Stimulated activated CD4-positive, alpha-beta T cell treated with anti-CD3 and anti-CD28 coated beads, Interleukin-15, amount 100 ng/mL, for 1 hour (primary cell): ENCODE data around the gene ERC2.

Source experiments
- DNase-seq, 2 donors: peaks; one replicate each; pipeline ENCODE4 v3.0.0-alpha.2; 2020; ENCODE audit warnings: low read depth in 1 of 2, low spot score in 1 of 2

Gene ERC2

DNA sequence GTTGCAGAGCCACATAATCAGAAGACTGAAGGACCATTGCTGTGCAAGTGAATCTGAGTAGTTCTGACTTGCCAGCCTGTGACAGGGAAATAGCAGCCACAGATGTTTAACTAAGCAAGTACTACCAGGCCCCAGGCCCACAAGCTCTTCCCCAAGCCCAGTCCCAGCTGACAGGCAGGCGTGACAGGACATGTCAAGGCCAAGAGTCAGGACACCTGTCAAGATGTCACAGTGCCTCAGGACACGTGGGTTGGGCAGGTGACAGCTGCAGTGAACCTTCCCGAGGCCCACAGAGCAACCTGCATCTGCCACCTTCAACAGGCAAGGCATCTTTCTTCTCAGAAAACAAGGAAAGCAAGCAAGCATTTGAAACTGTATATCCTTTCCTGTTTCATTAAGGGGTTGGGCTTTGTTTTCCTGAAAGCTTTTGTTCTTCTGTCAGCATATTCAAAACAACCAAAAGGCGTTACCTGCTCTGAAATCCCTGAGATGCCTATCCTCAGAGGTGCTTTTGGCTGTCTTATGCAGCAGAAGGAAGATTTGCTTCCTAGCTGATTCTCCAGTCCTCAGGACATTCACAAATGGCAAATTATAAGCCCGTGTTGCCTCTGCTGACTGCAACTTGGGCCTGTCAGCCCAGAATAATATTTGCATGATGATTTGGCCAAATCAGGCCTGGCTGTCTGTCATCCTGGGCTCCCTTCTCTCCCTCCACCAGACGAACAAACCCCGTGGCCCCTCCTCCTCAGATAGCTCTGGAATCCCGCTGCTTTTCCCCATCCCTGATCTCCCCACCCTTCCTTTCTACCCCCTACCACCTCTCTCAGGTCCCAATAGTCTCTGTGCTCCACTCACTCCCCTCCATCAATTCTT, 809.3 kb downstream of the ERC2 start:
- no peak for DNase-seq

DNA sequence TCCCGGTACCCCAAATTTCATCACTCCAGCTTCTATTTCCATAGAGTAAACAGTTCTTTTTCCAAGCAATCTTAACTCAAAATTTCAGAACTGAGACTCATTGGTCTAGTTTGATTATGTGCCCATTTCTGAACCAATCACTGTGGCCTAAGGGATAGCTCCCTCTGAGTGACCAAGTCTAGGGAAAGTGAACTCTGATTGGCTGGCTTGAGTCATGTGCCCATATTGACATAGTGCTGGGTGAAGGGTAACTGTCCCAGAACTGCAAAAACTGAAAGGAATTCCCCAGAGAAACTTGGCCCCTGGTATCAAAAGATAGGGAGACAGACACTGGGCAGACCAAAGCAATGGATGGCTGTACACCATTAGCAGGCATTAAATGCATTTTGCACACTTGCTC, 810.0 kb downstream of the ERC2 start:
- DNase-seq: no peak

DNA sequence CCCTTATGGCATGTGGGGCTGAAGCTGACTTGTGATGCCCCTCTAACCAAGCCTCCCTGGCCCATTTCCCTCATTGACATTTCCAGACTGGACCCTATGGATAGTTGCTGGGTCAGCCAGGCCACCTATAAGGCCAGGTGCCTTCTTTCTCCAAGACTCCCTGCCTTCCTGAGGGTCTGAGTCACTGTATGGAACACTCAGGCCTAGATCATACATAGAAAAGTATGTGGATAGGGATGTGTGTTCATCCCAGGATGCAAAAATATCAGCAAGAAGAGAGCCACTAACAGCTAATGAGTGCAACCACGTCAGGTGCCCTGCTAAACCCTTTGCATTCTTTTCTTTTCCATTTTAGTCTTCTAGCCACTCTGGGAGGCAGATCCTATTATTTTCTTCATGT, 812.7 kb downstream of the ERC2 start:
- DNase-seq: no peak

DNA sequence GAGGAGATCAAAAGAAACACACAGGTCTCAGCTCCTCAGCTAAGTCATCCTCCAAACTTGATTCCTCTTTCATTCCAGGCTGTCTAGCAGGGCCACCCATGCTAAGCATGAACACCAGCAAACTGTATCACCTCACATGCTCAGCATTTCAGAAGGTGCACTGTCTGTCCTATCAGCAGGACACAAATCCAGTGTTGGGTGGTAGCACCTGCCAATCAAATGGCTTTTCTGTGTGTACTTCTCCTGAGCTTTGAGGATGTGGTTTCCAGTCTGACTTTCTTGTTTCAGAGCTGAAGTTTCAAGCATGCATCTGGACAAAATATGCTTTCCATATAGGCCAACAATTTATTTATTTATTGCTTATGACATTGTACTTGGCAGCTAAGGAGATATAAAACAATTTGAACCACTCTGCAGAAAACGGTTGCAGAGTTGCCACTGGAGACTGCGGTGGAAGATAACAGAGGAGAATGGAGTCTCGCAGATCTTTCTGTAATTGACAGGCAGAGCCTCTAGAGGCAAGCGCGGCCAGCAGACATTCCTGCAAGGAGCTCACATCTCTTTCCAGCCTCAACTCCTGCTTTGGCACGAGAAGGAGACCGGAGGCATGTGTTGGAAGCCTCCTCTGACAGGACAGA, 814.0 kb downstream of the ERC2 start:
- DNase-seq: no peak

DNA sequence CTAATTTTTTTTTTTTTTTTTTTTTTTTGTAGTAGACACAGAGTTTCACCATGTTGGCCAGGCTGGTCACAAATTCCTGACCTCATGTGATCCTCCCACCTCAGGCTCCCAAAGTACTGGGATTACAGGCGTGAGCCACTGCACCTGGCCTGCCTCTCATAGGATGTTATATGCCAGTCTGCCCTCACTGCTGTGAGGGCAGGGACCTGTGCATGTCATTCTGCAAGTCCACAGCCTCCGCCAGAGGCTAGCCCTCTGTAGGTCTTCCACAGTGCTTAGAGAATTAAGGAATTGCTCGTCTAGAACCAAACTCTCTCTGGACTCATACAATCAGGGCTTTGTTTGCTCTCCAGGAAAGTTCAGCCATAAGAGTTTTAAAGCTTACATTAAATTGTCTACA, 817.3 kb downstream of the ERC2 start:
- DNase-seq: no peak

DNA sequence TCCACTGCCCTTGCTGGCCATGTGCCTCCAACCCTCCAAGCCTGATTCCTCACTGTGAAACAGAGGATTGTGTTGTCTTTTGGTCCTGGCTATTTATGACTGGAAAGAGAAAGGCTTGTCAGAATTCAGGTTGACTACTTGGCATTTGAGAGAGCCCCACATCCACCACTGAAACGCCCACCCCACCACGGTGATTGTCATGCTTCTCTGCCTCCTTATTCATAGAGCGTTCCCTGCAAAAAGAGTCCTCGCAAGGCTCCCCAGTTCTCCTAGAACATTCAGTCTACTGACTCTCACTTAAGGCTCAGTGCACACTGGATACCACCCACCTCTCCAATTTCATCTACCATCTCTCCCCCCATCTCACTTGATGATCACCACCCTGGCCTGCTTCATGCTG, 818.3 kb downstream of the ERC2 start:
- no peak for DNase-seq

DNA sequence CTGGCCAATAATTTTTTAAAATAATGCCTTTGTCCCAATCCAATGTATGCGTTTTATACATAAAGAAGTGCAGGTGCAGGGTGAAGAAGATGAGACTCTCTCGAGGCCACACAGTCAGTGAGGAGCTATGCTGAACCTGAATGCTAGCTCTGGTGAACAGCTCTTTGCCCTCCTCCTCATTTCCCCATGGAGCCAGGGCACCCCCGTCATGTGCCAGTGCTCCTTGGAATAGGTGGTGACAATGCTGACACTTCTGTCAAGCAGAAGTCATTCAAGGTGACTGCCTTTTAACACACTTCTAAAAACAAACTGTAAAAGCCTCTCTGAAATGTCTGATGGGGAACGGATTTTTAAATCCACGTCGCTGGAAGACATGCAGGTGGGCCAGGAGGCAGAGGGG, 818.7 kb downstream of the ERC2 start:
- DNase-seq: no peak

DNA sequence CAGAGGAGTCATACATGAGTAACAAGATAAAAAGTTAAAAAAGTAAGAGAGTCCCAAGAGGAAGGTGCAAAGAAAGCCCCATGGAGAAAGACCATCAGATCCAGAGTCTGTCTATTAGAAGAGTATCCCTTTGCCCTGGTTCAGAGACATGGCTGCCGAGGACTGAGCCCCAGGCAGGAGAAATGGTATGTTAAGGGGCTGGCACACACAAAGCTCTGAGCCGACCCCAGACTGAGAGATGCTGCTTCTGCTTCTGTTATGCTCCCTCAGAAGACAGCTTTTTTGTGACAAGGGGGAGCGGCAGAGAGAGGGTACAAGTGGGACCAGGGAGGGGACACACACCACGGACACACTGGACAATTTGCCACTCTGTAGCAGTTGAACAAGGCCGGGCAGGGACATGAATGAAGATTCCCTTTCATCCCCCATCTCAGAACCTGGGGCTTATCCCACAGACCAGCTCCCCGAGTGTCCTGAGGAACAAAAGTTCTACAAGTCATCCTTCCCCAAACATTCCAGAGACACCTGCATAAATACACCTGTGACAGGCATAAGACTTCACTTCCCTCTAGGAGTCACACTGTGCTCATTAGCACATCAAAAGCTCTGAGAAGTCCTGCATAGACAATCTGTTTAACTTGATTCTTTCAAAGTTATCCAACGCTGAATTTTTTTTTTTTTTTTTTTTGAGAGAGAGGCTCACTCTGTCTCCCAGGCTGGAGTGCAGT, 819.5 kb downstream of the ERC2 start:
- DNase-seq: no peak

DNA sequence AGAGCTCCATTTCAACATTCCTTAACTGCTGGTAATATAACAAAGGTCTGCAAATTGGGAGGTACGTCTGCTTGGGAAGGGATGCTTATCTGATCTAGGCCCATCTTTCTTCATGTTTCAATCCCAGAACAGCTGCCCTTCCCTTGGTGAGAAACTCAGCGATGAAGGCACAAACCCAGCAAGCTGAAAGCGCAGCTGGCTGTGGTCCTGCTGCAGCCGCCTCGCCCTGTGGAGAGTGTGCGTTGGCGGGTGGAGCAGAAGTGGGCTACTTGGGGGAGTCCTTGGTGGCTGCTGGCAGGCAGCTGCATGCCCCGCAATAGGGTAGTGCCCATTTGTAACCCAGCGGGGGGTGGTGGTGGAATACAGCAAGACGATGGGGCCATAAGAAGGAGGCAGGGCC, 820.6 kb downstream of the ERC2 start:
- no peak for DNase-seq

DNA sequence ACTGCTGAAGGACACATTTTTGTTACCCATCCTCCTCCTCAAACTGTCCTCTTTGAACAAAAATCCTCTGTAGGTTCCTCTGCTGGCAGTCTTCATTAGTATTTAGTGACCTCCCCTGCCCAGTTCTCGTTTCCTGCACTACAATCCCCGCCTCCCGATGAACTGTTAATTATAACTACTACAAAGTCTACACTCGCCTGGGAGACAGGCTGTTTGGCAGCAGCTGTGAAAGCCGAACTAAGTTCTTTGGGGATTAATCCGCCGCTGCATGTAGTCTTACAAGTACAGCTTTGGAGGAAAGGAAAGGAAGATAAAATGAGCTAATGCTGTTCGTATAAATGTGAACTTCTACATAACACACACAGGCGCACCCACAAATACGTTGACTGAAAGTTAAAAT, 821.2 kb downstream of the ERC2 start:
- no peak for DNase-seq

DNA sequence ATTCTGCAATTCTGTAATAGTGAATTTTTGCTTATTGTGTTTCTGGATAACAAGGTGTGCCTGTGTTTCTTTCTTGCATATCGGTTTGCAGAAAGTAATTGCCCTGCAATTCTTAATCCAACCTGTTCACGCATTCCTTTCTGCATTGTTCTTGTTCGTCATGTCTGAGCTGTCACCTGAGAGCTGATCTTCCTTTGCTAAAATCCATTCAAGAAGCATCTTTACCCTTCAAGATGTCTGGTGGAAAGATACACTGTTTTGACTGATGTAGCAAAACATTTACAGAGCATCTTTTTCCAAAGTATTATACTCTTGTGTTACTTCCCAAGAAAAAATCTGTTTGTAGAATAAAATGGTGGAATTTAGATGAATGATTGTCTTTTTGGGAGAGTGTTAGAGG, 822.1 kb downstream of the ERC2 start:
- no peak for DNase-seq

DNA sequence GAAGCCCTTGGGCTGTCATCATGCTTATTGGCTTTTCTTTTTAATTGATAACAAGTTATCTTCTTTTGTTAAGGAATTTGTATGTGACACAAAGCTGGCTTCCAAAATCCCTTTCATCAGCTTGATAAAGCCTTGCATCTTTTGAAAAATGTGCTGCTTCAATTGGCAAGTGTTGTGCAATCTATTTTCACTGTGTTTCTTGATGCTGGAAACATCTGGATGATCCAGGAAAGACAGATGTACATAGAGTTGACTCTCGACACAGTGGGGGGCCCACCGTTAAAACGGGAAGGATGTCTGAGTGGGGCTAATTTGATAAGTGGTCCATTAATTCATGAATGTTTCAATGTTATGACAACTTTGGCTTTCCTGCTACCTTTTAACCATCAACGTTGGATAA, 822.8 kb downstream of the ERC2 start:
- no peak for DNase-seq

DNA sequence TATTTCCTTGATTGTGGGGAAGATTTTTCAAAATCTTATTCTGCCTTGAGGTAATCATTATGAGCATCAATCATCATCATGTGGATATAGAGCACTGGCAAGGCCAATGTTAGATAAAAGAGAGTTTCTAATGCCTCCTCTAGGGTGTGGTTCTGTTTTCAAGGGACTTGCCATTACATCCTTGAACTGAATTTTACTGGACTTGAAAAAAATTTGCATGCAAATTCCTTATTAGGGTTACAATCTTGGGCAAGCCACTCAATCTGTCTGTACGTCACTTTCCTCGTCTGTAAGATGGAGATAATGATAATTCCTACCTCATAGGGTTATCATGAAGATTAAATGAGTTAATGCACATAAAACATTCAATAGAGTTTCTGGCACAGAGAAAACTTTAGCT, 825.0 kb downstream of the ERC2 start:
- no peak for DNase-seq

DNA sequence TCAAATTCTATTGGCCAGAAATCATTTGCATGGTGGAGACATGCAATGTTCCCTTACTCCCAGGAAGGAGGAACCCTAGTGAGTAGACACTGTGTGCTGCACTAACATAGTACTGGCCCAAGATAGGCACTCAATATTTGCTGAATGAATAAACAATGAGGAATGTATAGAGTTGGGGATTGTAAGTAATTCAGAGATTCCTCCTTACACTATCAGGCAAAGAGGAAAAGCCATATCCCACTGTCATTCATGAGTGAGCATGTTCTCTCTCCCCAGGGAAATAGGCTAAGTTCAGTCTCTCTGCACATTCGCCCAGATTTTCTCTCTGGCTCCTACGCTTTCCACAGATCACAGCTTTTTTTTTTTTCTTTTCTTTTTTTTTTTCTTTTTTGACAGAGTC, 826.3 kb downstream of the ERC2 start:
- DNase-seq: no peak

DNA sequence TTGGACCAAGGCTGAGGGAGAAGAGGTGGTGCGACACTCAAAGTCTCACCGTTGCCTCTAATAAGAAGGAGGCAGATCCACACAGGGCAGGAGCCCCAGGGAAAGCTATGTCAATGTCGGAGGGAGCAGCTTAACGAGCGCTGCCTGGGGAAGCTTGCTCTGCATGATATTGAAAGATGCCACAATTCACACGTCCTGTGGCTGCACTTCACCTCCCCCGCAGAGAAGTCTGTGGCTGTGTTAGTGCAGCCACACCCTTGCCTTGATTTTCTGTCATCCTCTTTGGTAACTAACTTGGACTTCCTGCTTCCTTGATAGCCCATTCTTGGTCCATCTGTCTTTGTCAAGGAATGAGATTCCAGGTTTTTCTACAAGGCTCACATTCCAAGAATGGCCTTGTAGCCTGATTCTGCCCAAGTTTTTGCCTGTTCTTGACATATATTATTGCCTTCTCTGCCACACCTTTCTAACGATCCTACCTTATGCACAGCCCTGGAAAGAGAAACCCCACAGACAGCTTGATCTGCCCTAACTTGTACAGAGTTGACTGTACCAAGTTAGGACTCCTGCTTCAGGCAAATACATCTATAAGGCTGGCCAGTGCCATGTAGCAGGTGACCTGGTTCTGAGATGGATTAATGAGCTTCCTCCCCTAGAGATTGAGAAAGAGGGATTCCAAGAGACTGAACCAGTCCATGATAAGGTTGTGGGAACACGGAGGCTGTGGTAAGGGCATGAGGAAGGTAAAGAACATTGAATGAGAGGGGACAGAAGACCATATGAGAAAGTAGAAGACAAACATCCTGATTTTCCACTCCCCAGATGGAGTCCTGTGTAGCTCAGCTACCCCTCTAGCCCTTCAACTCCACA, 828.1 kb downstream of the ERC2 start:
- DNase-seq: no peak

DNA sequence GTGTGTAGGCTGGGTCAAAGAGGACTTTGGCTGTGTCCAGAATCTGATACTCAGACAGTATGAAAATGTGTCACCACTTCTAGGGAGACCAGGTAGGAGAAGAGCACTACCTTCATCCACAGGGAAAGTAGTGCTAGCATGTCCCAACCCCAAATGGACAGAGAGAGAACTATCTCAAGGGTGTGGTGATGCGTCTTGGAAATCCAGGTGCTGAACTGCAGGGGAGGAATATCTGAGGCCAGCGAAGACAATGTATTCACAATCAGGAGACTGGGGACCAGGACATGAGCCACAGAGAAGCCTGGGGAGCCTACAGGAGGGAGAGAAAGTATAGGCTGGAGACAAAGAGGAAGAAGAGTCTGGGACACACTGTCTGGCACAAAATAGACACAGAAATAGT, 829.1 kb downstream of the ERC2 start:
- no peak for DNase-seq

DNA sequence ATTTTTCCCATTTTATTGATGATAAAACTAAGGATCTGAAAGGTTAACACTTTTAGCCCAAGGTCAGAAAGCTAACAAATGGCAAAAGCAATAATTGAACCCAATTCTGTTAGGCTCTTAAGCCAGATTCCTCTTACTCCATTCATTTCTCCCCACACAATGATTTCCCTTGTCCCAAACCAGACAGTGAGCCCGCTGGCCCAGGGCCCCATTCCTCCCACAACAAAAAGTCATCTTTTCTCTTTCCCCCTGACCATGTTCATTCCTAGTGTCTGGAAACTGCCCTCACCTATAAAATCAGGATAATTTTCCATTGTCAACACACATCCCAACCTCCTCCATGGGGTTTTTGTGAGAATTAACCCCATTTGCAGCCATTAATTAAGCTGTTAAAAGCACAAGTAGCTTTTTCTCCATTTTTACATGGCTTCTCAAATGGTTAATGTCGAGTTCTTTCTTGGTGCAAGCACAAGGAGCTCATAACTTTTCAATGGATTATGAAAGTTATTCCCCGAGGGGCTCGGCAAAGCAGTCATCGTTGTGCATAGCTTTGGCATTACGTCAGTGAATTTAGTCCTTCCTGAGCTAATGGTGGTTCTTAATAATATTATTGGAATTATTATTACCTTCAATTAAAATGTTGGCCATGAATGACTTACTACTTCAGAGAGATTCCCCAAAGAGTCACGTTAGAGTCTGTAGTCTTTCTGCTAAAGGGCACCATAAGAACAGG, 830.2 kb downstream of the ERC2 start:
- no peak for DNase-seq

DNA sequence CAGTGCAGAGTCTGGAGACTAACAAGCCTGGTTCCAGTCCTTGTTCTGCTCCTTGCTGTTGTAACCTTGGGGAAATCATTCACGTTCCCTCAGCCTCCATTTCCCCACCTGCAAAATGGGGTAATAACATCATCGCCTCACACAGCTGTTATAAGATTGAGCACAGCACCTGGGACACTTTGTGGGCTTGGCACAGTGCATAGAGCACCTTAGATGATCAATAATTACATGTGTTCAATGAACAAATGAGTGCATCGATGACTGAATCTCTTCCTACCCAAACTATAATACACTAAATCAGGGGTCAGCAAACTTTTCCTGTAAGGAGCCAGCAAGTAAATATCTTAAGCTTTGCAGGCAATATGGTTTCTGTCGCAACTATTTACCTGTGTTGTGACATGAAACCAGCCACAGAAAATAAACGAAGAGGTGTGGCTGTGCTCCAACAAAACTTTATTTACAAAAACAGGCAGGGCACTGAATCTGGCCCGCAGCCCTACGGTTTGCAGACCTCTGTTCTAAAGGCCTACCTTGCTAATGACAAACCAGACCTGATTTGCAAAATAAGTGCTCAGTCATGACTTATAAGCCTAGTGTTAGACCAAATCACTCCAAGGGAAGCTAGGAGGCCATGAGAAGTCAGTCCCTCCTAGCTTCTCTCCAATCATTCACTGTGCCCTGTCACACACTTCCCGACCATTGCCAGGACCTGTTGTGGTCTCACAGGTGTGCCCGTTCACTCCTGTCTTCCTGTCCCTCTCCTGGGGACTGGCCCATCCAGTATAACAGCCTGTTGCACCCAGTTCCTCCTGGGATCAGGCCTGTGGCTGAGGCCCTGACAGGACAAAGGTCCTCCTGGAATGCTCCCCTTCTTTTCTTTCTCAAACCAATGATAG, 831.7 kb downstream of the ERC2 start:
- DNase-seq: no peak

DNA sequence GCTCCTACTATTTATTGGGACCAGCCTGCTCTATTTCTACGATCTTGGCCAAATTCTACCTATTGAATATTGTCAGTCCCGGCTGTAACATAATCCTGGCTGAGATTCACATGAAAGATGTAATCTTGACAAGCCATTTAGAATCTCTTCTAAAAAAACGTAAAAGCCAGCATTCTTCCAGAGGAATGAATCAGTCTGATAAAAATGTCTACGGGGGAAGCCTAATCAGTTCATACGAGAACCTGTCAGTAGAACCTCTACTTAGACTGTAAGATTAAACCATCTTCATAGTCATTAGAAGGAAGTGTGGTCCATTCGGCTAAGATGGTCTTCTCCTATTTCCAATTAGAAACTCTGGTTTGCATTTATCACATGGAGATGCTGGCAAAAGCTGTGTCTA, 833.9 kb downstream of the ERC2 start:
- DNase-seq: no peak

DNA sequence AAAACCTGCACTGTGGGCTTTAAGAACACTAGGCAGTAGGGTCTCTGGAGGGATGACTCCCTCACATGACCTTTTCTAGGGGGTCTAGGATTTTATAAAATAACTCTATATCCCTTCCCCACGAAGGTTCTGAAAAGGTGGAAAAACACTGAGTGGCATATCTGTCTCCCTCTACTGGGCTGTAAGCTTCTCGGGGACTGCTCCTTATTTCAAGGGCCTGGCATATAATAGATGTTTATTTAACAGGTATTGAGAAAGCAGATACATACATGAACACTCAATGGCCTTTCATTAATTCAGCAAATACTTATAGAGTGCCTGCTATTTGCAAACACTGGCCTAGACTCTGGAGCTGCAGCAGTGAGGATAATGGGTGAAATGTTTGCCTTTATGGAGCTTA, 834.9 kb downstream of the ERC2 start:
- DNase-seq: no peak
